ENCODE measurements around the gene LRBA.

Gene LRBA

DNA sequence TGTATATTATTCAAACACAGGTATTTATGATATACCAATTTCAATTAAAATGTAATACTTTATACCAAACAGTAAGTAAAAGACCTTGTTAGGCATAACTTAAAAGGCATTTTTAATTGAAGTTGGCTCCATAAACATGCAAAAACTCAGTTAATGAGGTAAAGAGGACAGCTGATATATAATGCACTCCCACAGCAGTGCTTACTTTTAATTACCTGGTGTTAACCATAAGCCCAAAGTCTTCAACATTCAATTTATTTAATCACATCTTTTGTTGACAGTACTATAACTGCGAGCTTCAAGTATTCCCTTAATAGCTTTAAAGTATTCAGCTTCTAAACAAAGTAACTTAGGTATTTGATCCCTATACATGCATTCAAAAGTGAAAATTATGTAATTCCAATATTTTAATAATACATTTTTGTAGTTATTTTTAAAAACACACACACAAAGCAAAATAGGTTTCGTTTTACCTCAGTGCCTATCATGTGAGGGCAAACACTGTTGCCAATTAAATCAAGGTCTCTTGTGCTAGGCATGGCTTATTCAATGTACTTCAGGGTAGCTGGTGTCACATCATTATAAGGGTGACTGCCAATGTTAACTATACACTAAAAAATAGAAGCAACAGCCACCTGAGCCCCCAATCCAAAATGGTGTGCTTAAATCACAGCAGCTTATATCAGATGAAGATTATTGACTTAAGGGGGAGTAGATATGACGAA is 197.1 kb downstream of the LRBA start:
- H3K4me3 ChIP-seq (ENCODE audit: low read depth, low read length): no peak overlapping the region
- TF ChIP-seq, protein P1, sequence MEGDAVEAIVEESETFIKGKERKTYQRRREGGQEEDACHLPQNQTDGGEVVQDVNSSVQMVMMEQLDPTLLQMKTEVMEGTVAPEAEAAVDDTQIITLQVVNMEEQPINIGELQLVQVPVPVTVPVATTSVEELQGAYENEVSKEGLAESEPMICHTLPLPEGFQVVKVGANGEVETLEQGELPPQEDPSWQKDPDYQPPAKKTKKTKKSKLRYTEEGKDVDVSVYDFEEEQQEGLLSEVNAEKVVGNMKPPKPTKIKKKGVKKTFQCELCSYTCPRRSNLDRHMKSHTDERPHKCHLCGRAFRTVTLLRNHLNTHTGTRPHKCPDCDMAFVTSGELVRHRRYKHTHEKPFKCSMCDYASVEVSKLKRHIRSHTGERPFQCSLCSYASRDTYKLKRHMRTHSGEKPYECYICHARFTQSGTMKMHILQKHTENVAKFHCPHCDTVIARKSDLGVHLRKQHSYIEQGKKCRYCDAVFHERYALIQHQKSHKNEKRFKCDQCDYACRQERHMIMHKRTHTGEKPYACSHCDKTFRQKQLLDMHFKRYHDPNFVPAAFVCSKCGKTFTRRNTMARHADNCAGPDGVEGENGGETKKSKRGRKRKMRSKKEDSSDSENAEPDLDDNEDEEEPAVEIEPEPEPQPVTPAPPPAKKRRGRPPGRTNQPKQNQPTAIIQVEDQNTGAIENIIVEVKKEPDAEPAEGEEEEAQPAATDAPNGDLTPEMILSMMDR (IDR thresholded peaks at IDR 0.05; ENCODE audit: low read depth, low read length, missing control alignments): no peak
- no peak for DNase-seq (ENCODE audit: low read depth)
- in situ Hi-C loops (cut with HindIII; ENCODE audit: low sequenced_read_pairs): no loop called here

DNA sequence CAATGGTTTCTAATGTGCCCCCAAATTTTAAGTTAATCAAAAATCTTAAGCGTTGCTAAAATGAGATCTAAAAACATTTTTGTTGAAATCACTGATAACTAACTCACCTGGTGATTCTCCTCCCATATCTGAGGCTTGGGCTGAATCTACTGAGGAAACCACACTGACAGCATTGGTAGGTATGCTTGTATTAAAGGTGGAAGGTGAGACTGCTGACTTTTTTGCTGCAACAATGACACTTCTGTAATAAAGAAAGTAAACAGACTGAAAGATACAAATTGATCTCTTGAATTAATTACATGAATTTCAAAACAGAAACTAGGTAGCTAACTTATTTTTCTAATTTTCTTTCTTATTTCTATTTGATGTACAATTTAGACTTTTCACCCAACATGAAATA is 198.1 kb downstream of the LRBA start:
- no peak overlapping the region for H3K4me3 ChIP-seq (ENCODE audit: low read depth, low read length)
- in situ Hi-C loops (cut with HindIII; ENCODE audit: low sequenced_read_pairs): no loop called here
- DNase-seq (ENCODE audit: low read depth): no peak
- TF ChIP-seq, protein P1 (IDR thresholded peaks at IDR 0.05; ENCODE audit: low read depth, low read length, missing control alignments): no peak

DNA sequence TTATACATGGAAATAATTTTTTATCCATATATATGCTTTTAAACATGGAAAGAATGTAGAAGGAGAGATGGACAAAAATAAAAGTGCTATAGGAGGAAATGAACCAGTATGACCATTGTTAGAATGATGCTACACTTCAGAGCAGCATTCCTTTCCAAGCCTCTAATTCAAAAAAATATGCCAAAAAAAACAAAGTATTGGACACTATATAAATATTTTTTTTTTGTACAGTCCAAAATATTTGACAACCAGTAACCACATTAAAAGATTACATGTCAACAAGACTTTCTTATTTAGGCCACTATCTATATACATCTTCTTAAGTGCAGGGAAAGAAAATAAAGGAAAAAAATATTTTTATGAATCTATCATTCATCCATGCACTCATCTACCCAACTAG is 198.6 kb downstream of the LRBA start:
- TF ChIP-seq, protein P1 (IDR thresholded peaks at IDR 0.05; ENCODE audit: low read depth, low read length, missing control alignments): no peak
- in situ Hi-C loops (cut with HindIII; ENCODE audit: low sequenced_read_pairs): no loop called here
- no peak overlapping the region for H3K4me3 ChIP-seq (ENCODE audit: low read depth, low read length)
- DNase-seq (ENCODE audit: low read depth): peak; percentile 33

DNA sequence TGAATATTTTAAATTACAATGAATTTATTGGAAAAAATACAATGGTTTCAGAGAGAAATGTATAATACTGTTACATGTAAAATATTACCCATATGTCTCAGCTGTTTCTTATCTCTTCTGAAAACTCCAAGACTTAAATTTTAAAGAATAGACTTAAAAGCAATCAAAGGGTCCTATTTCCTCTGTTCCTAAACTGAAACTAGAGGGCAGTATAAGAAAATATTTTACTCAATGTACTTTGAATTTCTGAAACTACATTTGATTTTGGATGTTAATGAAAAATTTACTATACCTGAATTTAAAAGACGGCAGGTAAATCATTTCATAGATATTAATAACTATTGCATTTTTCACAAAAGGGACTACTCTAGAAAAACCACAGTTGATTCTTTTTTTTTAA is 200.2 kb downstream of the LRBA start:
- no peak overlapping the region for H3K4me3 ChIP-seq (ENCODE audit: low read depth, low read length)
- TF ChIP-seq, protein P1 (IDR thresholded peaks at IDR 0.05; ENCODE audit: low read depth, low read length, missing control alignments): no peak
- in situ Hi-C loops (cut with HindIII; ENCODE audit: low sequenced_read_pairs): no loop called here
- DNase-seq (ENCODE audit: low read depth): no peak

DNA sequence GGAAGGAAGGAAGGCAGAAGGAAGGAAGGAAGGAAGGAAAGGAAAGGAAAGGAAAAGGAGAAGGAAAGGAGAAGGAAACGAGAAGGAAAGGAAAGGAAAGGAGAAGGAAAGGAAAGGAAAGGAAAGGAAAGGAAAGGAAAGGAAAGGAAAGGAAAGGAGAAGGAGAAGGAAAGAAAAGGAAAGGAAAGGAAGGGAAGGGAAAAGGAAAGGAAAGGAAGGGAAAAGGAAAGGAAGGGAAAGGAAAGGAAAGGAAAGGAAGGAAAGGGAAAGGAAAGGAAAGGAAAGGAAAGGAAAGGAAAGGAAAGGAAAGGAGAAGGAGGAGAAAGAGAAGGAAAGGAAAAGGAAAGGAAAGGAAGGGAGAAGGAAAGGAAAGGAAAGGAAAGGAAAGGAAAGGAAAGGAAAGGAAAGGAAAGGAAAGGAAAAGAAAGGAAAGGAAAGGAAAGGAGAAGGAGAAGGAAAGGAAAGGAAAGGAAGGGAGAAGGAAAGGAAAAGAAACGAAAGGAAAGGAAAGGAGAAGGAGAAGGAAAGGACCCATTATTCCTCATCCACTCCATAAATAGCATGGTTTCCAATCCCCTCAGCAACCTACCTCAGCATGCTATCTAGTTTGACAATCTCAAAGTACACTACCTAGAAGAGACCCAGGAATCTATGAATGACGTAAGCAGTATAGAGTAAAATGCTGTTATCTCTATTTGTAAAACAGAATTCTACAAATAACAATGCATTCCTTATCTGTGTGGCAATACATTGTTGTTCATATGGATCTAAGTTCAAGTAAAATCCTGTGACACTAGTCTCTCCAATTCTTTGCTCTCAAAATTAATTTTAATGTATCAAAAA is 209.7 kb downstream of the LRBA start:
- in situ Hi-C loops (cut with HindIII; ENCODE audit: low sequenced_read_pairs): no loop called here
- no peak overlapping the region for H3K4me3 ChIP-seq (ENCODE audit: low read depth, low read length)
- TF ChIP-seq, protein P1 (IDR thresholded peaks at IDR 0.05; ENCODE audit: low read depth, low read length, missing control alignments): no peak
- no peak for DNase-seq (ENCODE audit: low read depth)

DNA sequence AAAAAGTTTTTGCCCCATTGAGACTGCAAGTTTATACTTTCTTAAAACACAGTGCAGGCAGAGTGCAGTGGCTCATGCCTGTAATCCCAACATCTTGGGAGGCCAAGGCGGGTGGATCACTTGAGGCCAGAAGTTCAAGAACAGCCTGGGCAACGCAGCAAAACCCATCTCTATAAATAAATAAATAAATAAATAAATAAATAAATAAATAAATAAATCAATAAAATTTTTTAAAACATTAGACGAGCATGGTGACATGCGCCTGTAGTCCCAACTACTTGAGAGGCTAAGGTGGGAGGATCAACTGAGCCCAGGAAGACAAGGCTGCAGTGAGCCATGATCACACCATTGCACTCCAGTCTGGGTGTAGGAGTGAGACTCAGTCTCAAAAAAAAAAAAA is 213.3 kb downstream of the LRBA start:
- TF ChIP-seq, protein P1 (IDR thresholded peaks at IDR 0.05; ENCODE audit: low read depth, low read length, missing control alignments): no peak
- in situ Hi-C loops (cut with HindIII; ENCODE audit: low sequenced_read_pairs): no loop called here
- H3K4me3 ChIP-seq (ENCODE audit: low read depth, low read length): no peak overlapping the region
- DNase-seq (ENCODE audit: low read depth): no peak

All from astrocyte of the cerebellum (primary cell).